Activated CD4-positive, alpha-beta T cell treated with anti-CD3 and anti-CD28 coated beads for 1 hour (primary cell): Measurements from ENCODE around the gene NMT2.

Experiments used
- DNase-seq: peaks from one replicate; pipeline ENCODE4 v3.0.0-alpha.2; 2020

Gene NMT2

DNA sequence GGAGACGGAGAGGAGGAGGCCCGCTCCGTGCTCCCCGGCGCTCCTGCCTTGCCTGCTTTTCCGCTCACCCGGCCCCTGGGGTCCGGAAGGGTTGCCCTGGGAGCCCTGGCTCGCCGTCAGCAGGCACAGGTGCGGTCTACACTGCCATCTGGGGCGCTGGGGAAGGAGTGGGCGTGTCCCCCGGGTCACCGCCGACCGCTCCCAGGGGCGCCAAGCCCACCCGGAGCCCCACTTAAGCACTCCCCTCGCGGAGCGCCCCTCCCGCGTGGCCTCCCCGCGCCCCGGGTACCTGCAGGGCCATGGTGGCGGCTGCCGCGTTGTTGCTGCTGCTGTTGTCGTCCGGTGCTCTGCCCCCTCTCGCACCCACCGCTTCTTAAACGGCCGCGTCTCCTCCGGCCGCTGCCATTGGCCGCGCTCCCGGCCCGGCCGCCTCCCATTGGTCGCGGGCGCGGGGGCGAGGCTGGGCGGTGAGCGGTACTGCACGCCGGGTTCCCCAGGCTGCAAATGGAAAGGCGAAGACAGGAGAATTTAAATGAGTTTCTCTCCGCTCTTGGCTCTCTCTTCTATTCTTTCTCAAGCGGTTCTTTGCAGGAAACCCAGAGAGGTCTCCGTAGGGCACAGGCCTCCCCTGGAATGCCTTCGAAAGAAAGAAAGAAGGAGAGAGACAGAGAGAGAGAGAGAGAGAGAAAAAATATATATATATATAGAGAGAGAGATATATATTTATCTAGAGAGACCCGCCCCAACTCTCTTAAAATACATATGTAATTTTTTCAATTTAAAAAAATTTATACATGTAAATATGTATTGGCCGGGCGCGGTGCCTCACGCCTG lies 79.8 kb downstream of the NMT2 start, which contains the start of gene ACBD7:
TSS of gene ACBD7 (minus strand) at position 349 of the 834 bp plus-strand sequence. CDS start at position 301, 48 bp downstream.
- DNase-seq, result peak; percentile 67

- no peak for DNase-seq
Measured at GRCh38 chr10:15084502-15084922, 84.0 kb downstream of the NMT2 start.

GRCh38 chr10:15083674-15084501 lies 84.6 kb downstream of the NMT2 start:
- DNase-seq, result no peak

- DNase-seq, result no peak
Measured at GRCh38 chr10:15075421-15075820, 93.1 kb downstream of the NMT2 start.

- no peak for DNase-seq
Measured at GRCh38 chr10:15072358-15072757, 96.1 kb downstream of the NMT2 start.

GRCh38 chr10:15069230-15069629 lies 99.3 kb downstream of the NMT2 start:
- no peak for DNase-seq

DNA sequence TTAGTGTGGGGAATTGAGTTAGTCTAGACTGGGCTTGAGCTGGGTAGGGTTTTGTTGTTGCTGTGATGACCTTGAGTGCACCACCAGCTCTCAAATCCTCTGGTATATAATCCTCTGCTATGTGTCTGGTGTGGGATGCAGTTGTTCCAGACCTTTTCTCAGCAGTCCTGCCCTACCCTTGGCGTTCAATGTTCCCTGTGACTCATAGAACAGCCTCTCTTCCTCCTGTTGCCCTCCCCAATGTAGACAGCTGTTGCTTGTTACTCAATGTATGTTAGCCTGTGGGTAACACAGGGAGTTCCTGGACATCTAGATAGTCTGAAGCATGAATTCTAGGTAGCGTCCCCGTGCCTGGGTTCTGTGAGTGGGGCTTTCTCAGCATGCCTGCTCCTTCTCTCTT lies 99.7 kb downstream of the NMT2 start:
- DNase-seq, result no peak

DNA sequence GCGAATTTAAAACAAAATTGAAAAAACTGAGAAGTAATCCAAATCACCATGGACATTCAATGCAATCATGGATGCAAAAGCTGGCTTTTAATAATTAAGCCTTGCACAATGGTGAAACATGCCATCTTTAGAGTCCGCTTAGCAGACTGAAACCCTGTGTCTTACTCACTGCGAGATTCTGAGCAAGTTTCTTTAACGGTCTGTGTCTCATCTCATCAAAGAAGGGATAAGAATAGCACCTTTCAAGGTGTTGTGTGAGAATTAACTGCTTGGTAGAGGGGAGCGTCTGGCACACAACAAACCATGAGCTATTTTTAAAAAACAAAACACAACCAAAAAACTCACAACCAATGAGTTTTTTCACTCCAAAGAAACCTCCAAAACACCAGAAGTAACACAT lies 101.3 kb downstream of the NMT2 start:
- DNase-seq, result no peak

- no peak for DNase-seq
Measured at GRCh38 chr10:15060638-15061037, 107.9 kb downstream of the NMT2 start.

GRCh38 chr10:15059914-15060313 lies 108.6 kb downstream of the NMT2 start:
- no peak for DNase-seq

- no peak for DNase-seq
Measured at GRCh38 chr10:15058689-15059088, 109.8 kb downstream of the NMT2 start.
